Transverse colon (tissue), 4 donors: Measurements from ENCODE around the gene APOBEC3C.

ENCODE experiments used
- EP300 ChIP-seq: sonication (generic); formaldehyde crosslinking; IDR thresholded peaks from one replicate; pipeline ENCODE4 v1.6.1; 2017; ENCODE audit warnings: antibody characterized with exemption, low read depth
- POLR2A ChIP-seq: fragments of 450-650 bp; IDR thresholded peaks from one replicate; pipeline ENCODE4 v1.6.1; 2016; ENCODE audit warnings: antibody characterized with exemption, mild to moderate bottlenecking, moderate library complexity
- POLR2AphosphoS5 ChIP-seq, 3 donors: sonication (generic); formaldehyde crosslinking; IDR thresholded peaks; one replicate each; pipeline ENCODE4 v1.6.1; 2016; ENCODE audit warnings: antibody characterized with exemption in 3 of 3
- TF ChIP-seq, protein P1 (sequence below), 5 experiments: fragments of 200-600 bp in 3 of 5; fragments of 450-650 bp in 2 of 5; sonication (generic) in 3 of 5; IDR thresholded peaks; 1 replicate in 2 of 5; 2 replicates in 3 of 5; pipeline ENCODE4 v1.5.1; 2016 to 2017; ENCODE audit warnings: antibody characterized with exemption in 5 of 5, inconsistent platforms in 3 of 5, mild to moderate bottlenecking in 2 of 5, moderate library complexity in 1 of 5

DNA sequence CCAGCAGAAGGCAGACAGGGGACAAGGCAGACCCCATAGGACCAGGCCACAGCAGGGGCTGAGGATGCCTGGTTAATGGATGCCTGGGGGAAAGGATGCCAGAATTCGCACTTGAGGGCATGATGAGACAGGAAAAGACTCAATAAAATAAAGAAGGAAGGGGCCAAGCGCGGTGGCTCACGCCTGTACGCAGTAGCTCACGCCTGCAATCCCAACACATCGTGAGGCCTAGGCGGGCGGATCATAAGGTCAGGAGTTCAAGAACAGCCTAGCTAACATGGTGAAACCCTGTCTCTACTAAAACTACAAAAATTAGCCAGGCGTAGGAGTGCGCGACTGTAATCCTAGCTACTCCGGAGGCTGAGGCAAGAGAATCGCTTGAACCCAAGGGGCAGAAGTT lies 16.6 kb downstream of the APOBEC3C start:
- no peak for TF ChIP-seq POLR2AphosphoS5 (IDR thresholded peaks at IDR 0.05)
- TF ChIP-seq, protein P1, sequence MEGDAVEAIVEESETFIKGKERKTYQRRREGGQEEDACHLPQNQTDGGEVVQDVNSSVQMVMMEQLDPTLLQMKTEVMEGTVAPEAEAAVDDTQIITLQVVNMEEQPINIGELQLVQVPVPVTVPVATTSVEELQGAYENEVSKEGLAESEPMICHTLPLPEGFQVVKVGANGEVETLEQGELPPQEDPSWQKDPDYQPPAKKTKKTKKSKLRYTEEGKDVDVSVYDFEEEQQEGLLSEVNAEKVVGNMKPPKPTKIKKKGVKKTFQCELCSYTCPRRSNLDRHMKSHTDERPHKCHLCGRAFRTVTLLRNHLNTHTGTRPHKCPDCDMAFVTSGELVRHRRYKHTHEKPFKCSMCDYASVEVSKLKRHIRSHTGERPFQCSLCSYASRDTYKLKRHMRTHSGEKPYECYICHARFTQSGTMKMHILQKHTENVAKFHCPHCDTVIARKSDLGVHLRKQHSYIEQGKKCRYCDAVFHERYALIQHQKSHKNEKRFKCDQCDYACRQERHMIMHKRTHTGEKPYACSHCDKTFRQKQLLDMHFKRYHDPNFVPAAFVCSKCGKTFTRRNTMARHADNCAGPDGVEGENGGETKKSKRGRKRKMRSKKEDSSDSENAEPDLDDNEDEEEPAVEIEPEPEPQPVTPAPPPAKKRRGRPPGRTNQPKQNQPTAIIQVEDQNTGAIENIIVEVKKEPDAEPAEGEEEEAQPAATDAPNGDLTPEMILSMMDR (IDR thresholded peaks at IDR 0.05) = no peak
- TF ChIP-seq POLR2A = no peak
- TF ChIP-seq EP300 = no peak
